ENCODE results near the gene GPRASP2.

GPRASP2 gene

GRCh38 chrX:102696306-102696705 is 15.9 kb upstream of the GPRASP2 start:
- H4K20me1 ChIP-seq (ENCODE audit: insufficient read depth, low read length, poor library complexity, severe bottlenecking): no peaks in the 10 kb centered on the region
- H3K27me3 ChIP-seq (ENCODE audit: insufficient read depth, low read length, poor library complexity, severe bottlenecking): no peaks in the 10 kb centered on the region
- H2AFZ ChIP-seq (ENCODE audit: low read length): no peak overlapping the region
- no peaks in the 10 kb centered on the region for H3K9me3 ChIP-seq (ENCODE audit: insufficient read depth, low read depth, low read length)
- H3K4me3 ChIP-seq (ENCODE audit: low read length, poor library complexity, severe bottlenecking): no peak overlapping the region
- no peaks in the 10 kb centered on the region for H3K79me2 ChIP-seq (ENCODE audit: insufficient read depth, low read length)
- no peaks in the 10 kb centered on the region for H3K36me3 ChIP-seq (ENCODE audit: insufficient read depth, low read length)
- H3K9ac ChIP-seq (ENCODE audit: low read depth, low read length, poor library complexity, severe bottlenecking): no peak overlapping the region
- no peak overlapping the region for H3K4me2 ChIP-seq (ENCODE audit: low read depth, low read length, poor library complexity, severe bottlenecking)
- H3K9me2 ChIP-seq (replicated peaks; ENCODE audit: low read depth, low read length): no peaks in the 10 kb centered on the region
- no peaks in the 10 kb centered on the region for H3F3A ChIP-seq (ENCODE audit: low read depth)
- no peaks in the 10 kb centered on the region for H3K4me1 ChIP-seq (ENCODE audit: insufficient read depth, low read length, poor library complexity, severe bottlenecking)
- no peak for TF ChIP-seq CTCF (conservative IDR thresholded peaks at IDR 0.05; ENCODE audit: low read length)

DNA sequence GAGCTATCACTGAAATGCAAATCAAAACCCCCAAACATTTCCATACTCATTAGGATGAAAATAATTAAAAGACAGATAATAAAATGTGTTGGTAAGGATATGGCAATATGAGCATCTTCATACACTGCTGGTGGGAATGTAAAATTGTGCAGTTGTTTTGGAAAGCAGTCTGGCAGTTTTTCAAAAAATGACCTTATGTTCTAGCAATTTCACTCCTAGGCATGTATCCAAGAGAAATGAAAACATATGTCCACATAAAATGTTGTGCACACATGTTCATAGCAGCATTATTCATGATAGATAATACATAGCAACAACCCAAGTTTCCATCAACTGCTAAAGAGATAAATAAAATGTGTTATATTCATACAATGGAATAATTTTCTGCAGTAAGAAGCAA is 14.8 kb upstream of the GPRASP2 start:
- Histone ChIP-seq H3K4me3 (ENCODE audit: low read length, poor library complexity, severe bottlenecking) (no peak overlapping the region), H3K27me3 (ENCODE audit: insufficient read depth, low read length, poor library complexity, severe bottlenecking) (no peaks in the 10 kb centered on the region), H3K79me2 (ENCODE audit: insufficient read depth, low read length) (no peaks in the 10 kb centered on the region), H3K9me2 (replicated peaks; ENCODE audit: low read depth, low read length) (no peaks in the 10 kb centered on the region), H4K20me1 (ENCODE audit: insufficient read depth, low read length, poor library complexity, severe bottlenecking) (no peaks in the 10 kb centered on the region), H3K4me1 (ENCODE audit: insufficient read depth, low read length, poor library complexity, severe bottlenecking) (no peaks in the 10 kb centered on the region), H3K4me2 (ENCODE audit: low read depth, low read length, poor library complexity, severe bottlenecking) (no peak overlapping the region), H3F3A (ENCODE audit: low read depth) (no peaks in the 10 kb centered on the region), H3K36me3 (ENCODE audit: insufficient read depth, low read length) (no peaks in the 10 kb centered on the region), H3K9ac (ENCODE audit: low read depth, low read length, poor library complexity, severe bottlenecking) (no peak overlapping the region), H3K9me3 (ENCODE audit: insufficient read depth, low read depth, low read length) (no peaks in the 10 kb centered on the region), H2AFZ (ENCODE audit: low read length) (no peak overlapping the region)
- no peak for TF ChIP-seq CTCF (conservative IDR thresholded peaks at IDR 0.05; ENCODE audit: low read length)
- no peak for TF ChIP-seq EZH2phosphoT487 (IDR thresholded peaks at IDR 0.05; ENCODE audit: borderline replicate concordance)

DNA sequence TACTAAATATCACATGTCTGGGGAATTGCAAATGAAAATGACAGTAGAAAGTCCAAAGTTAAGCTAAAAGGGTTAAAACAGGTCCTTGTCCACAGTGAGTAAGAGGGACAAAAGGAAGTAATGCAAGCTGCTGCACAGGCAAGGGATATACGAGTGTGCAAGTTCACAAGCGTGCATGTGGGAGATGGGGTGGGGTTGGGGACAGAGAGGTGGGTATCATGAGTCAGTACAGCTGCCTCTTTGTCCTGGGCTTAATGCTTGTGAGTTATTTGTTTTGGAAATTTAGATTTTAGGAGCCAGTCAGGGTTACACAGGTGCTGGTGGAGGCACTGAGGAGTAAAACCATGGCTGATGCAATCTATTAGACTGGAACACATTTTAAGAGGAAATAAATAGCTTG is 3.3 kb upstream of the GPRASP2 start:
- H3K36me3 ChIP-seq (ENCODE audit: insufficient read depth, low read length): no peaks in the 10 kb centered on the region
- H3K4me1 ChIP-seq (ENCODE audit: insufficient read depth, low read length, poor library complexity, severe bottlenecking): no peaks in the 10 kb centered on the region
- H3K4me3 ChIP-seq (ENCODE audit: low read length, poor library complexity, severe bottlenecking): no peak overlapping the region
- no peaks in the 10 kb centered on the region for H3K9me3 ChIP-seq (ENCODE audit: insufficient read depth, low read depth, low read length)
- no peaks in the 10 kb centered on the region for H3F3A ChIP-seq (ENCODE audit: low read depth)
- H3K4me2 ChIP-seq (ENCODE audit: low read depth, low read length, poor library complexity, severe bottlenecking): no peak overlapping the region
- H3K9ac ChIP-seq (ENCODE audit: low read depth, low read length, poor library complexity, severe bottlenecking): no peak overlapping the region
- no peak for TF ChIP-seq CTCF (conservative IDR thresholded peaks at IDR 0.05; ENCODE audit: low read length)
- TF ChIP-seq EZH2phosphoT487 (IDR thresholded peaks at IDR 0.05; ENCODE audit: borderline replicate concordance): no peak
- no peaks in the 10 kb centered on the region for H3K79me2 ChIP-seq (ENCODE audit: insufficient read depth, low read length)
- H2AFZ ChIP-seq (ENCODE audit: low read length): no peak overlapping the region
- H3K27me3 ChIP-seq (ENCODE audit: insufficient read depth, low read length, poor library complexity, severe bottlenecking): no peaks in the 10 kb centered on the region
- no peaks in the 10 kb centered on the region for H4K20me1 ChIP-seq (ENCODE audit: insufficient read depth, low read length, poor library complexity, severe bottlenecking)
- no peaks in the 10 kb centered on the region for H3K9me2 ChIP-seq (replicated peaks; ENCODE audit: low read depth, low read length)
